GM11168 (cell line): ENCODE data around the gene CYP46A1.

ENCODE experiments used
- in situ Hi-C: fragments of 300-500 bp; cut with MboI; formaldehyde crosslinking; loops from one replicate; pipeline ENCODE4 v1.12.0; 2022; ENCODE audit warnings: low sequenced_read_pairs; ENCODE audit not compliant: unreplicated experiment

CYP46A1 gene

GRCh38 chr14:99724939-99725773, 41.1 kb downstream of the CYP46A1 start:
- in situ Hi-C loops, result no loop called here

- in situ Hi-C loops, result no loop called here
Measured at GRCh38 chr14:99725774-99726537, 41.9 kb downstream of the CYP46A1 start.

- in situ Hi-C loops, result no loop called here
Measured at GRCh38 chr14:99726538-99727095, 42.5 kb downstream of the CYP46A1 start.

GRCh38 chr14:99727096-99727870, 43.2 kb downstream of the CYP46A1 start:
- in situ Hi-C loops, result no loop called here

GRCh38 chr14:99728231-99728920, 44.3 kb downstream of the CYP46A1 start:
- in situ Hi-C loops, result no loop called here

- in situ Hi-C loops, result no loop called here
Measured at GRCh38 chr14:99728981-99729451, 44.9 kb downstream of the CYP46A1 start.

GRCh38 chr14:99729991-99730875, 46.1 kb downstream of the CYP46A1 start:
- in situ Hi-C loops, result loop anchor here (10.0 kb wide), 1 partner anchor 155 kb away; no protein-coding TSS in a partner anchor

GRCh38 chr14:99730876-99731546, 46.9 kb downstream of the CYP46A1 start:
- in situ Hi-C loops, result loop anchor here (10.0 kb wide), 1 partner anchor 154 kb away; no protein-coding TSS in a partner anchor

- in situ Hi-C loops, result loop anchor here (10.0 kb wide), 1 partner anchor 153 kb away; no protein-coding TSS in a partner anchor
Measured at GRCh38 chr14:99731547-99732435, 47.7 kb downstream of the CYP46A1 start.

- in situ Hi-C loops, result loop anchor here (10.0 kb wide), 1 partner anchor 152 kb away; no protein-coding TSS in a partner anchor
Measured at GRCh38 chr14:99732436-99733210, 48.5 kb downstream of the CYP46A1 start.

GRCh38 chr14:99733211-99733539, 49.1 kb downstream of the CYP46A1 start:
- in situ Hi-C loops, result loop anchor here (10.0 kb wide), 1 partner anchor 152 kb away; no protein-coding TSS in a partner anchor

GRCh38 chr14:99733540-99734405, 49.7 kb downstream of the CYP46A1 start:
- in situ Hi-C loops, result loop anchor here (10.0 kb wide), 1 partner anchor 151 kb away; no protein-coding TSS in a partner anchor

- in situ Hi-C loops, result loop anchor here (10.0 kb wide), 1 partner anchor 150 kb away; no protein-coding TSS in a partner anchor
Measured at GRCh38 chr14:99734406-99735051, 50.4 kb downstream of the CYP46A1 start.
